Muscle layer of duodenum (tissue), 2 donors: ENCODE results near the gene DUSP8.

Experiments used
- H3K27ac ChIP-seq: one replicate; pipeline ENCODE4 v1.7.0; 2013; ENCODE audit warnings: mild to moderate bottlenecking, low read length
- H3K27me3 ChIP-seq: one replicate; pipeline ENCODE4 v1.7.0; 2013; ENCODE audit warnings: low read depth, mild to moderate bottlenecking, control low read depth, low read length
- H3K36me3 ChIP-seq, 2 donors: one replicate each; pipeline ENCODE4 v1.7.0; 2013; ENCODE audit warnings: low read length in 2 of 2, control low read depth in 1 of 2, mild to moderate bottlenecking in 1 of 2; ENCODE audit not compliant: insufficient read depth in 2 of 2, control insufficient read depth in 1 of 2
- H3K4me1 ChIP-seq, 2 donors: one replicate each; pipeline ENCODE4 v1.7.0; 2013; ENCODE audit warnings: low read length in 2 of 2, mild to moderate bottlenecking in 2 of 2, control low read depth in 1 of 2, moderate library complexity in 1 of 2; ENCODE audit not compliant: insufficient read depth in 2 of 2, control insufficient read depth in 1 of 2
- H3K4me3 ChIP-seq, 2 donors: one replicate each; pipeline ENCODE4 v1.7.0; 2013; ENCODE audit warnings: low read length in 2 of 2, low read depth in 1 of 2, mild to moderate bottlenecking in 1 of 2
- H3K9me3 ChIP-seq, 2 donors: one replicate each; pipeline ENCODE4 v1.7.0; 2013; ENCODE audit warnings: low read length in 2 of 2, control low read depth in 1 of 2, mild to moderate bottlenecking in 1 of 2; ENCODE audit not compliant: control insufficient read depth in 1 of 2
- donor health status: healthy.

DUSP8 gene

DNA sequence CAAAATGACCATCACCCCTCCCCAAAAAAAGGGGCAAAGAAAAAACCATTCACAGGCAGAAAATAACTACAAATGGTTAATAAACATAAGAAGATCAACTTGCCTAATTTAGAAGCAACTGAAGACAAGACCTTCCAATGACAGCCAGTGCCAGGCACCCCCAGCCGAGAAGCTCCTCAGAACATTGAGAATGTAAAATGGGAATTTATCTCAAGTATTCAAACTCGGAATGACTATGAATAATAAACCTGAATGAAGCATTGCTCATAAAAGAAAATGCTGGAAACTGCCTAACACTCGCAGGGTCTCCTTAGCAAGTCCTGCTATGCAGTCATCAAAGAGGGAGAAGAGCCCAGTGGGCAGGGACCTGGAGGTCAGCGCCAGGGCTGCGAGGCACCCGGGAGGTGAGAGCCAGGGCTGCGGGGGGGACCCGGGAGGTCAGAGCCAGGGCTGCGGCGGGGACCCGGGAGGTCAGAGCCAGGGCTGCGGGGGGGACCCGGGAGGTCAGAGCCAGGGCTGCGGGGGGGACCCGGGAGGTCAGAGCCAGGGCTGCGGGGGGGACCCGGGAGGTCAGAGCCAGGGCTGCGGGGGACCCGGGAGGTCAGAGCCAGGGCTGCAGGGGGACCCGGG lies 62.3 kb downstream of the DUSP8 start:
- Histone ChIP-seq H3K9me3 (no peaks in the 10 kb centered on the region), H3K27me3 (no peaks in the 10 kb centered on the region), H3K36me3 (peaks cover 0 to 3% of the 10 kb centered on the region in 2 donors), H3K27ac (no peak overlapping the region), H3K4me1 (peaks cover 7 to 55% of the 10 kb centered on the region in 2 donors), H3K4me3 (no peak overlapping the region)

DNA sequence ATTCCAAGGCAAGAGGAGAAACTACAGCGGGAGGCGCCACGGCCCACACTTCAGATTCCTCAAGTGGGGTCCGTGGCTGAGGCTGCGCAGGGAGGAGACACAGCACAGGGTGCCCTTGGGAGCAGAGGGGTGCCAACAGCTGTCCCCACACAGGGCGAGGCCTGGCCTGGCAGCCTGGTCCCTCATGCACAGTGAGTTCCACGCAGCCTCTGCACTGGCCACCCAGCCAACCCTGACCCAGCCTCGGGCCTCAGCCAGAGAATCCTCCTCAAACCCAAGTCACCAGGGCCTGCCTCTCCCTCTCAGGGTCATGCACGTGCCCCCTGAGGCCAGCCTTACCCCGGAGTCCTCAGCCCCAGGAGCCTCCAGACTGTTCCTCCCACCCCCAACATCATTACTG lies 63.1 kb downstream of the DUSP8 start:
- no peaks in the 10 kb centered on the region for H3K9me3 ChIP-seq
- H3K27me3 ChIP-seq: no peaks in the 10 kb centered on the region
- H3K36me3 ChIP-seq: peaks cover 0 to 3% of the 10 kb centered on the region in 2 donors
- no peak overlapping the region for H3K27ac ChIP-seq
- H3K4me3 ChIP-seq: no peak overlapping the region
- peaks cover 0 to 51% of the 10 kb centered on the region in 2 donors for H3K4me1 ChIP-seq

DNA sequence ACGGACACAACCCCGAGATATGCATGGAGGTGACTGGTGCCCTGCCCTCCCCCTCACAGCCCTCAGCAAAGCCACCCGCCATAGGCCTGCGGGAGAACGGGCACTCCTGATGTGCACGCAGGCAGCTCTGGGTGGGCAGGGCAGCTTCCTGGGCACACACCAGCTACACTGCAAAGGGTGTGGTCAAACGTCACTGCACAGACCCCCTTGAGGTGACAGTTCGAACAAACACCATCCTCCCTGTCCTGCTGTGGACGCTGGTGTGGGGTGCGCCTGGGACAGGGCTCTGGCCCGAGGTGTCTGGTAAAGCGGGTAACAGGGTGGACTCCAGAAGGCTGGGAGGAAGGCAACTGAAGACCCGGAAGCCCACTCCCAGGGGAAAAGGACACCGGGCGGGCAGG lies 63.6 kb downstream of the DUSP8 start:
- no peaks in the 10 kb centered on the region for H3K27me3 ChIP-seq
- H3K9me3 ChIP-seq: no peaks in the 10 kb centered on the region
- H3K36me3 ChIP-seq: peaks cover 0 to 3% of the 10 kb centered on the region in 2 donors
- no peak overlapping the region for H3K27ac ChIP-seq
- no peak overlapping the region for H3K4me3 ChIP-seq
- H3K4me1 ChIP-seq: peaks cover 0 to 51% of the 10 kb centered on the region in 2 donors

DNA sequence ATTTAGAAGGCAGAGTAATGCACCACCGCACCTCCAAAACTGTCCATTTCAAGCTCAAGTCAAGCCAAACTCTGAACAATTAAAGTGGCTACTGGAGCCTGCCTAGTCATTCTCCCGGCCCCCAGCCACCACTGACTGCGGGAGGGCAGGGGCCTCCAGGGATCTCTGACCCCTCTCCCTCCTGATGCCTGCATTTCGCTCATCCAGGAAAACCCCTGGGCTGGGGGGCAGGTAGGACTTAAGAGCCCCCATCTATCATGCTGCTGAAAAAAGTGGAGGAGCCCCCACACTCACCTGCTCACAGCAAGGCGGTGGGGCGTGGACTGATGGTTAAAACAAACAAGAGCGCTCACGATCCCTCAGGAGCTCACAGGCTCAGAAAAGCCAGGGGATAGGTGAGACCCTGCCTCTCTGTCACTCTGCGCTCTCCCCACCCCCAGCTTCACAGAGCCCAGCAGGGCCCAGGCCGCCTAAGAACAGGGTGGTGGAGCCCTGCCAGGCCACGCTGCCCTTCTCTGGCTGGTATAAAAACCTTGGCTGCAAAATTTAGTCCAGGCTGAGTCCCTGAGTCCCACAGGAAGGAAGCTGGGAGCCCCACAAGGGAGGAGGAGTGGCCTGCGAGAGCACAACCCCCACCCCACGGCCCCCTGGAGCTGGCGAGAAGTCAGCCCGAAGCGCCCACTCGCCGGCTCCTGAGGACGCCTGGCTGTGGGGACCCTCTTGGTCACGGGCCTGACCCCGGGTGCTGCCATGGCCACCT lies 64.5 kb downstream of the DUSP8 start:
- peaks cover 0 to 3% of the 10 kb centered on the region in 2 donors for H3K36me3 ChIP-seq

DNA sequence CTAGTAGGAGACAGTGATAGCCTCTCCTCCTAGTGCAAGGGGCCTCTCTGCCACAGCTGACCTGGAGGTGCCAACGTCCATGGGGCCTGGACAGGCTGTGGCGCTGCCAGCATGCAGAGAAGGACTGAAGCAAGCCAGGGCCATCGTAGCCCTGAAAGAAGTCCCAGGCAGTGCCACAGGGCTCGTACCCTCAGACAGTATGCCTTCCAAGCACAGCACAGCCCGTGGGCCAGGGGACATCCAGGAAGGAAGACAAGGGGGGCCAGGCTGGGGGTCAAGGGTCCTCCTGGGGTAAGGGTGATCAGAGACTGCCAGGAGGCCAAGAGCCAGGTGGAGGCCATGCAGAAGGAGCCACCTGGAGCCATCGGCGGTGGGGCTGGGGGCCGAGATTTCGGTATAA lies 65.1 kb downstream of the DUSP8 start:
- no peaks in the 10 kb centered on the region for H3K27me3 ChIP-seq
- H3K4me3 ChIP-seq: no peak overlapping the region
- H3K9me3 ChIP-seq: no peaks in the 10 kb centered on the region
- peaks cover 0 to 60% of the 10 kb centered on the region in 2 donors for H3K4me1 ChIP-seq
- H3K27ac ChIP-seq: no peak overlapping the region
- peaks cover 0 to under 1% of the 10 kb centered on the region in 2 donors for H3K36me3 ChIP-seq

More for the DNA sequence above, 64.5 kb downstream of the DUSP8 start:
- Histone ChIP-seq H3K4me1 (peaks cover 0 to 57% of the 10 kb centered on the region in 2 donors), H3K27me3 (no peaks in the 10 kb centered on the region), H3K4me3 (no peak overlapping the region), H3K27ac (no peak overlapping the region), H3K9me3 (no peaks in the 10 kb centered on the region)

DNA sequence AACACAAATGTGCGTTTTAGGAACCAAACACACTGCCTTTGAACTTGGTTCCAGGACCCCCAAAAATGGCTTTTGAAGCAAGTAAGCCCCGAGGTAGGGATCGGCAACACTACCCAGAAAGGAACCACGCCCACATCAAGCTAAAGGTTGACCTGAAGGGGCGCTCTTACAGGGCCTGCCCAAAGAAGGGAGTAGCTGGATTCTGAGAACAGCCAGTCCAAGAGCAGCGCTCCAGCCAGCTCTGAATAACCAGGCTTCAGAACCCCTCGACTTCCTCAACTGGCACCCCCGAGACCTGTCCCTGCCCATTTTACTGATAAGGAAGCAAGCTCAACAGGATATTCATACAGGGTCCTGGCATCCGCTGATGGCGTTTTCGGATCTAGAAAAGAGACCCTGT lies 66.6 kb downstream of the DUSP8 start:
- H3K9me3 ChIP-seq: no peaks in the 10 kb centered on the region
- H3K27ac ChIP-seq: no peak overlapping the region
- H3K27me3 ChIP-seq: no peaks in the 10 kb centered on the region
- H3K36me3 ChIP-seq: no peaks in the 10 kb centered on the region
- H3K4me1 ChIP-seq: peaks cover 0 to 63% of the 10 kb centered on the region in 2 donors
- H3K4me3 ChIP-seq: no peak overlapping the region

DNA sequence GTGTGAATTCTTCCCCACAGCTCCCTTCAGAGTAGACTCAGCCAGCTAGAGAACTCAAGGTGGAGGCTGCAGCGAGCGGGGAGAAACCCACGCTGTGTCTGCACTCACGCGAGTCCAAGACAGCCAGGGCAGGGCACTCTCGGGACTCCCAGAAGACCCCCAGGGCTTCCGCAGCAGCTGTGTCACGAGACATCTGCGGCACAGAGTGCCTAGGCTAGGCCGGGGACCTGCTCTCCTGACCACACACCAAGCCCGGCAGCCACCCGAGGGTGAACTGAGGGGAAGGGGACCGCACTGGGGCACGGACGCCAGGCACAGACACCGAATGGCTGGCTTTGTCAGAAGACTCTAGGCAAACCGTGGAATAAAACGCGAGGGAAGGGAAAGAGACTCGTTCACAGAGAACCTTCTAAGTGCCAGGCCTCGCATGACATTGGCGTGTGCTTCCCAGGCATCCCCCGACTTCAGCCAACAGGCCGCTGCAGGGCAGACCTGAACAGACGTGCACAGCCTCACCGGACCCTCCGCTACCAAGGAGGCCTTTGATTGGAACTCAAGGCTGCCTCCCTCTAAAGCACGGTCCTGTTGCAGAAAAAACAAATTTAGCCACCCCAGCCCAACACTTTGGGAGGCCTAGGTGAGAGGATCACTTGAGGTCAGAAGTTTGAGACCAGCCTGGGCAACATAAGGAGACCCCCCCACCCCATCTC lies 67.3 kb downstream of the DUSP8 start:
- Histone ChIP-seq H3K27me3 (no peaks in the 10 kb centered on the region), H3K9me3 (no peaks in the 10 kb centered on the region), H3K4me1 (peaks cover 0 to 61% of the 10 kb centered on the region in 2 donors), H3K4me3 (no peak overlapping the region), H3K27ac (no peak overlapping the region), H3K36me3 (peaks cover 1 to 3% of the 10 kb centered on the region in 2 donors)

DNA sequence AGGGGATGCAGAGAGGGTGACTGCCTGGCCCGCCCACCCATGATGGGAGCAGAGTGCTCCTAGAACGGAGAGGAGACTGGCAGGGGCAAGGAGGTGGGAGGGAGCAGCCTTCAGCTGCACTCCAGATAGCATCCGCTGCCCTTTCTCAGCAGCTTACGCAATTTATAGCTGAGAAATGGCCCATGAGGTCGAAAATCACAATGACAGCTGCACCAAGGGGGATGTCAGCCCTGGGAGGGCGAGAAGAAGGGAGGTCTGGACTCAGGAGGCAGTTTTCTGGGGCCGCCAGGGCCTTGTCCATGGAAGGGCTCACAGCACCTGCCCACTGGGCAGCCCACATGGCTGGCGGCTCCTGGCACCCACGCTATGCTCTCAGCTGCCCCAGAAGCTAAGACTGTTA lies 67.9 kb downstream of the DUSP8 start:
- Histone ChIP-seq H3K27ac (no peak overlapping the region), H3K4me1 (peaks cover 0 to 56% of the 10 kb centered on the region in 2 donors), H3K27me3 (no peaks in the 10 kb centered on the region), H3K4me3 (no peak overlapping the region), H3K36me3 (peaks cover 3 to 4% of the 10 kb centered on the region in 2 donors), H3K9me3 (no peaks in the 10 kb centered on the region)
